NT2/D1 (cell line): ENCODE measurements around the gene PEF1.
"Not testable (repeated sequence)": the region's sequence is repeated elsewhere in the genome, so short reads cannot be mapped to it uniquely, and the experiment has no call there.

Experiments
- SUZ12 ChIP-seq: IDR thresholded peaks from 2 replicates; pipeline ENCODE4 v1.6.1; 2011; ENCODE audit not compliant: insufficient read length, insufficient read depth; ENCODE audit errors: extremely low read depth
- YY1 ChIP-seq: IDR thresholded peaks from 2 replicates; pipeline ENCODE4 v1.6.1; 2011; ENCODE audit not compliant: insufficient read length, insufficient read depth
- ZNF274 ChIP-seq: IDR thresholded peaks from 2 replicates; pipeline ENCODE4 v1.6.1; 2011; ENCODE audit warnings: mild to moderate bottlenecking, low read depth, low read length

DNA sequence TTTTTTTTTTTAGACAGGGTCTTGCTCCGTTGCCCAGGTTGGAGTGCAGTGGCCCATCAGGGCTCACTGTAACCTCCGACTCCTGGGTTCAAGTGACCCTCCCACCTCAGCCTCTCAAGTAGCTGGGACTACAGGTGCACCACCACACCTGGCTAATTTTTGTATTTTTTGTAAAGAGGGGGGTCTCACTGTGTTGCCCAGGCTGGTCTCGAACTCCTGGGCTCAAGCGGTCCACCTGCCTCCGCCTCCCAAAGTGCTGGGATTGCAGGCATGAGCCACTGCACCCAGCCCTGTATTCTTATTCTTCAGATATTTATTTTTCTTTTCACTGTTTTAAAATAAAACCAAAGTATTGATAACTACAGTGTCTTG lies 57.4 kb downstream of the PEF1 start:
- TF ChIP-seq ZNF274, YY1, SUZ12: not testable (repeated sequence)
